ENCODE data around the gene MYO15A.

MYO15A gene, protein sequence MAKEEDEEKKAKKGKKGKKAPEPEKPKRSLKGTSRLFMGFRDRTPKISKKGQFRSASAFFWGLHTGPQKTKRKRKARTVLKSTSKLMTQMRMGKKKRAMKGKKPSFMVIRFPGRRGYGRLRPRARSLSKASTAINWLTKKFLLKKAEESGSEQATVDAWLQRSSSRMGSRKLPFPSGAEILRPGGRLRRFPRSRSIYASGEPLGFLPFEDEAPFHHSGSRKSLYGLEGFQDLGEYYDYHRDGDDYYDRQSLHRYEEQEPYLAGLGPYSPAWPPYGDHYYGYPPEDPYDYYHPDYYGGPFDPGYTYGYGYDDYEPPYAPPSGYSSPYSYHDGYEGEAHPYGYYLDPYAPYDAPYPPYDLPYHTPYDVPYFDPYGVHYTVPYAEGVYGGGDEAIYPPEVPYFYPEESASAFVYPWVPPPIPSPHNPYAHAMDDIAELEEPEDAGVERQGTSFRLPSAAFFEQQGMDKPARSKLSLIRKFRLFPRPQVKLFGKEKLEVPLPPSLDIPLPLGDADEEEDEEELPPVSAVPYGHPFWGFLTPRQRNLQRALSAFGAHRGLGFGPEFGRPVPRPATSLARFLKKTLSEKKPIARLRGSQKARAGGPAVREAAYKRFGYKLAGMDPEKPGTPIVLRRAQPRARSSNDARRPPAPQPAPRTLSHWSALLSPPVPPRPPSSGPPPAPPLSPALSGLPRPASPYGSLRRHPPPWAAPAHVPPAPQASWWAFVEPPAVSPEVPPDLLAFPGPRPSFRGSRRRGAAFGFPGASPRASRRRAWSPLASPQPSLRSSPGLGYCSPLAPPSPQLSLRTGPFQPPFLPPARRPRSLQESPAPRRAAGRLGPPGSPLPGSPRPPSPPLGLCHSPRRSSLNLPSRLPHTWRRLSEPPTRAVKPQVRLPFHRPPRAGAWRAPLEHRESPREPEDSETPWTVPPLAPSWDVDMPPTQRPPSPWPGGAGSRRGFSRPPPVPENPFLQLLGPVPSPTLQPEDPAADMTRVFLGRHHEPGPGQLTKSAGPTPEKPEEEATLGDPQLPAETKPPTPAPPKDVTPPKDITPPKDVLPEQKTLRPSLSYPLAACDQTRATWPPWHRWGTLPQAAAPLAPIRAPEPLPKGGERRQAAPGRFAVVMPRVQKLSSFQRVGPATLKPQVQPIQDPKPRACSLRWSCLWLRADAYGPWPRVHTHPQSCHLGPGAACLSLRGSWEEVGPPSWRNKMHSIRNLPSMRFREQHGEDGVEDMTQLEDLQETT (N-terminal part only)

DNA sequence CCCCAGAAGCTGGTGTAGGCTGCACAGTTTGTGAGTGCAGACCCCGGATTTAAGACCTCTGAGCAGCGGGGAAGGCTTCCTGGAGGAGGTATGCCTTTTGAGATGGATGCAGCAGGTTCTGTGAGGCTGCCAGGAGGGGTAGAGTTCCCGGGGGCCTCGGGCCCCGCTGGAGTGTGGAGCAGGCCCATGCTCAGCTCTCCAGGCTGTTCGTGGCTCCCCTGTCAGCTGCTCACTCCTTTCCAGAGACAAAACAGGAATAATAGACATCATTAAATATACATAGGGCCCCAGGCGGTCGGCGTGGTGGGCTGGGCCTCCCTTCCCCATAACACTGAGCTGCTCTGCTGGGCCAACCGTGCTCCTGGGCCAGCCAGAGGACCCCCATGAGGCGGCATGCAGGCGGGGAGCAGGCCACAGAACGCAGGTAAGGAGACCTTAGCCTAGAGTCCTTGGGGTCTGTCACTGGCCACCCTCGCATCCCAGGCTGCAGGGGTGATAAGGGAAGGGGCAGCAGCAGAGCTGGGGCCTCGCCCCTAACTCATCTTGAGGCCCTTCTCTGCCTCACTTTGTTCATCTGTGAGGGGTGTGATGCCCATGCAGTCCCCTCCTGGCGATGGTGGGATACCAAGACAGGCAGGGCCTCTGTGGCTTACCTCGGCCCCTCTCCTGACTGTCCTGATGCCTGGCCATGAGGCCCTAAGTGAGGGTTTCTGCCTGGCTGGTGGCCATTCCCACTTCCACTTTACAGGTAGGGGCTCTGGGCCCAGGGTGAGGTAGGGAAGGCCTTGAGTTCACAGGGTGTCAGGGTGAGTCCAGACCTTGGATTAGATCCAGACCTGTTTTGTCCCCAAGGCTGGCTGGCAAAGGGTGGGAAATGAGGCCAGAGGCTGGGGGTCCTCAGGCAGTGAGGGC lies at the start of gene MYO15A:
Gene MYO15A, plus strand, starts transcription at position 356 of the 912 bp plus-strand sequence. CDS start 10,045 bp downstream, outside the sequence.
- no peak for DNase-seq

DNA sequence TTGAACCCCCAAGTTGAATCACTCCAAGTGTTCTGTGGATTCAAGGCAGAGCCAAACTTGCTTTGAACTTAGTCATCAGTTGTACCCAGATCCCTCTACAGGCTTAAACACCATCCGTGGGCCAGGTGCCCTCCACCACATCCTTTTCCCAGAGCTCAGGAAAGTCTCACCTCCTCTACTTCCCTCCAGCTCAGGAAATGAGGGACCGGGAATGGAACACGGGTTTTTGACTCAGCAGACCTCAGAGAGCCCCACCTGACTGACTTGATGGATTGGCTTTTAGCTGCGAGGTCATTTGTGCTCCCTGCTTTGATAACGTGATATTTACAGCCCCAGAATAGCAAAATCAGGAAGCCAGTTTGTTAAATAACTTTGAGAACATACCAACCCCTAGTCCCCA lies 49.3 kb upstream of the MYO15A start:
- no peak for DNase-seq

DNA sequence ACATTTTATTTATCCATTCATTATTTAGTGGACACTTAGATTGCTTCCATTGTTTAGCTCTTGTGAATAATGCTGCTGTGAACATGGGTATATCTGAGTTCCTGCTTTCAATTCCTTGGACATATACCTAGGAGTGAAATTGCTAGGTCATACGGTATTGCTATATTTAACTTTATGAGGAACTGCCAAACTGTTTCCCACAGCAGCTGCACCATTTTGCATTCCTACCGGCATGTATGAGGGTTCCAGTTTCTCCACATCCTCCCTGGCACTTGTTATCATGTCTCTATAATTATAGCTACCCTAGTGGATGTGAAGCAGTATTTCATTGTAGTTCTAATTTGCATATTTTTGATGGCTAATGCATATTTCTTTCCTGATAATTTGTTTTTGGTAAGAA lies 44.5 kb upstream of the MYO15A start:
- DNase-seq: no peak

DNA sequence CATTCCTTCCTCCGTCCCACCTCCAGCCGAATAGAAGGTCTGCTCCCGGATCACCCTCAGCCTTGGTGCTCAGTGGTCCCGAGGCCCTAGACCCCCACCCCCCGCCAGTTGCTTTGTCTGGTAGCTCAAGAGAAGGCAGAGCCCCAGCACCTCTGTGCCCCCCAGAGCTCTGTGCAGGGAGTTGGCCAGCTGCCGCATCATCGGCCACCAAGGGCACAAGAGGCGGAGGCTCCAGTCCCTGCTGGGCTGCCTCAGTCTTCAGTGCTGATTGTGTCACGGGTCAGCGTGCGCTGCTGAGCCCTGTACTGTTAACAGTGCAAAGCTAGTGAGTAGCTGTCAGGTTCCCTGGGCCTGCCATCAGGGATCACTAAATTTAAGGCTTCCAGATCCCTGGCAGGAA lies 43.0 kb upstream of the MYO15A start:
- DNase-seq: no peak

DNA sequence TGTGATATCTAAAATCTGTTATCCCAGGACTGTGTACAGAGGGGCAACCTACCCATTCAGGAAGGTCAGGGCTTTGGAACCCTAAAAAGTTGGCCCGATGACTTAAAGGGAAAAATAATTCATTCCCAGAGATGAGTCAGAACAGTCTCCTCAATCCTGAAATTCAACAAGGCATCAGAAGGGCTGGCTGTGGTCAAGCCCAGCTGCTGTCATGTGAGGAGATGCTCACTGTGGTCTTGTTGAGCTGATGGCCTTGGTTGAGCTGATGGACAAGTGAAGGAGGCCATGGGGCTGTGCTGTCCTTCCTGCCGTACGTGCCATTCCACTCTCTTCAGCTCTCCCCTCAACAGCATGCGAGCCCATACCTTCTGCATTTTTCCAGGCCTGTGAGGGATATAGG lies 41.7 kb upstream of the MYO15A start:
- DNase-seq: no peak

DNA sequence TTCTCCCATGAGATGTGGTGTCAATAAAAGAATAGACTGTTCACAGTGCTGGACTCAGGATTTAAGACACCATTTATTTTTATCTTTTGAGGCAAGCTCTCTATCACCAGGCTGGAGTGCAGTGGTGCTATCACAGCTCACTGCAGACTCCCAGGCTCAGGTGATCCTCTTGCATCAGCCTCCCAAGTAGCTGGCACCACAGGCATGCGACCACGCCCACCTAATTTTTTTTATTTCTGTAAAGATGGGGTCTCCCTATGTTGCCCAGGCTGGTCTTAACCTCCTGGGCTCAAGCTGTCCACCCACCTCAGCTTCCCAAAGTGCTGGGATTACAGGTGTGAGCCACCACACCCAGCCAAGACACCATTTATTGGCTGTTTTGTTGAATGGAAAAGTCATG lies 39.5 kb upstream of the MYO15A start:
- DNase-seq: no peak

DNA sequence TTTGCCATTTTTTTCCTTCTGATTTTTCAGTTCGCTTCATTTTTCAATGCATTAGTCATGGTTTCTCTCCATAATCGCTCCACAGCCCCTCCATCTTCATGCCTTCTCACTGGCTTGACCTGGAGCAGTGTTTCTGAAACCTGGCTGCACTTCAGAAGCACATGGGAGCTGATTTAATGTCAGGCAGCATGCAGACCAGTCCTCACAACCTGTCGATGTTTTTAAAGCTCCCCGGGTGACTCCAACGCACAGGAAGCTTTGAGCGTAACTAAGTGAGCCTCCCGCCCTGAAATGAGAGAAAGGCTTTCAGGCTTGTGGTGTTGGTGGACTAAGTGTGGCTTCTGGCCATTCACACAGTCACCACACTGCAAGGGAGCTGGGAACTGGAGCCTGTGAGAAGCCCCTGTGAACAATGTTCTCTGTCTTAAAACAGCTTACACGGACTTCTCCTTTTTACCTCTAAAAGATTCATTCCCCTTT lies 37.7 kb upstream of the MYO15A start:
- peak; percentile 16 for DNase-seq

DNA sequence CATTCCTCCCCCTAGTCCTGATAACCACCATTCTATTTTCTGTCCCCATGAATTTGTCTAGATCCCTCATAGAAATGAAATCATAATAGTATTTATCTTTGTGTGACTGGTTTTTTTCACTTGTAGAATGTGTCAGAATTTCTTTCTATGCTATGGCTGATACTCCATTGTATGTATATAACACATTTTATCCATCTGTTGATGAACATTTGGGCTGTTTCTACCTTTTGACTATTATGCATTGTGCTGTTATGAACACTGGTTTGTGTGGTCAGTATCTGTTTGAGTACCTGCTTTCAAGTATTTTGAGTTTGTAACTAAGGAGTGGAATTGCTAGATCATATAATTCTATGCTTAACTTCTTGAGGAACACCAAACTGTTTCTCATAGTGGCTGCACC lies 36.8 kb upstream of the MYO15A start:
- no peak for DNase-seq

DNA sequence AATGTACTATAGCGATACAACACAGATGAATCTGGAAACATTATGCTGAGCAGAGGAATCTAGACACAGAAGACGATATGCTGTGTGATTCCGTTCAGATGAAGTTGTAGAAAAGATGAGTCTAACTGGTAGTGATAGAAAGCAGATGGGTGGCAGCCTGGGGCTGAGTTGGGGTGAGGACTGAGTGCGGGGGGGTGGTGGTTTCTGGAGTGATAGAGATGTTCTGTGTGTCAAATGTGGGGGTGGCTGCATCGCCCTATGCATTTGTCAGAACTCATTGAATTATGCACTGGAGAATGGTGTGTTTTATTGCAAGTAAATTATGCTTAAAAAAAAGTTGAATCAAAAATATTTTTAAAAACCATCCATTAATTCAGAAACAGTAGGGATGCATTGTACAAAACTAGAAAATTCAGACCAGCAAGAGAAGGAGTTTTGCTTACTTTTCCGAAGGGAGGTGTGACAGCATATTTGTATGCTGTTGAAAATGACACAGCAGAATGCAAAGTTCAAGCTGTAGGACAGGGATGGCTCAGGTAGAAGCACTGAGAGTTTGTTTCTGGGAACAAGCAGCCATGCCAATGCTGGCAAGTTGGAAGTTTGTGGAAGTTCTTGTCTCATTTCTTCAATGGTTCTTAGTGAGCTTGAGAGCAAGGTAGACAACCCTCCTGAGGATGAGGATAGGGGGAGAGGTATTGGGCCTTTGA lies 33.8 kb upstream of the MYO15A start:
- no peak for DNase-seq

DNA sequence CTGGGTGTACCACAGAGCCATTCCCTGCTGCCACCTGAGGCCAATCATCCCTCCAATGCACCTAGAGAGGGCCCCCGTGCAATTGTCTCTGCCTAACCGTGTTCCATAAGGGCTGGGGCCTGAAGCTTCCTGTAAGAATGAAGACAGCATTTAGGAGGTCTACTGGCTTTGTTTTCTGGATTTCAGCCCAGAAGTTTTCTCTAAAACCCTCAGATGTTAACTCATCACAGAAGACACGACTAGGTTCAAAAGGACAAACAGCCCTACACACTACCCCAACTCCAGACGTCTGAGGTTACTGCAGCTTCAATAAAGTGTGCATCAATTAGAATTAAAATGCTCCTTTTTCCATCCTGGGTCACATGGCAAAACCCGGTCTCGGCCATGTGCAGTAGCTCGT lies 31.6 kb upstream of the MYO15A start:
- no peak for DNase-seq

DNA sequence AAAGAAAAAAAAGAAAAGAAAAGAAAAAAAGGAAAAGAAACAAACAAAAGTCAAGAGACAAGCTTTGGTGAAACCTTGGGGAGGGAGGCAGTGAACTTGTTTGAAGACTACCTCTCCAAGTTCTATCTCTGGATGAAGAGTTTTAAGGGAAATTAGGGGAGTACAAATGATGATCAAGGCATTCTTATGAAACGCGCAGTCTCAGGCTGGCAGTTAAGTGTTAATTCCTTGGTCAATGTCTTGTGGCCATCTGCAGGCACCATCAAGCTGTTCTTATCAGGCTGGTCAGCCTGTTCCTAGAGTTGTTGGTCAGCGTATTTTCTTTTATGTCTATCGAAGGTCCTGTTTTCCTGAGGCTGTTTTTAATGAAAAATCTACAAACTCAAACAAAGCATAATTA lies 29.0 kb upstream of the MYO15A start:
- no peak for DNase-seq

DNA sequence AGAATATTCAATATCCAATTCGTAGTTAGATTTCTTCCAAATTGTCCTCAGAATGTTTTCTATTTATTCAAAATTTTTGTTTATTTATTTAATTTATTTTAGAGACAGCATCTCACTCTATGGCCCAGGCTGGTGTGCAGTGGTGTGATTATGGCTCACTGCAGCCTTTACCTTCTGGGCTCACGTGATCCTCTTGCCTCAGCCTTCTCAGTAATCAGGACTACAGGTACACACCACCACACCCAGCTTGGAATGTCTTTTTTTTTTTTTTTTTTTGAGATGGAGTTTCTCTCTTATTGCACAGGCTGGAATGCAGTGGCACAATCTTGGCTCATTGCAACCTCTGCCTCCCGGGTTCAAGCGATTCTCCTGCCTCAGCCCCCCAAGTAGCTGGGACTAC lies 24.3 kb upstream of the MYO15A start:
- no peak for DNase-seq

DNA sequence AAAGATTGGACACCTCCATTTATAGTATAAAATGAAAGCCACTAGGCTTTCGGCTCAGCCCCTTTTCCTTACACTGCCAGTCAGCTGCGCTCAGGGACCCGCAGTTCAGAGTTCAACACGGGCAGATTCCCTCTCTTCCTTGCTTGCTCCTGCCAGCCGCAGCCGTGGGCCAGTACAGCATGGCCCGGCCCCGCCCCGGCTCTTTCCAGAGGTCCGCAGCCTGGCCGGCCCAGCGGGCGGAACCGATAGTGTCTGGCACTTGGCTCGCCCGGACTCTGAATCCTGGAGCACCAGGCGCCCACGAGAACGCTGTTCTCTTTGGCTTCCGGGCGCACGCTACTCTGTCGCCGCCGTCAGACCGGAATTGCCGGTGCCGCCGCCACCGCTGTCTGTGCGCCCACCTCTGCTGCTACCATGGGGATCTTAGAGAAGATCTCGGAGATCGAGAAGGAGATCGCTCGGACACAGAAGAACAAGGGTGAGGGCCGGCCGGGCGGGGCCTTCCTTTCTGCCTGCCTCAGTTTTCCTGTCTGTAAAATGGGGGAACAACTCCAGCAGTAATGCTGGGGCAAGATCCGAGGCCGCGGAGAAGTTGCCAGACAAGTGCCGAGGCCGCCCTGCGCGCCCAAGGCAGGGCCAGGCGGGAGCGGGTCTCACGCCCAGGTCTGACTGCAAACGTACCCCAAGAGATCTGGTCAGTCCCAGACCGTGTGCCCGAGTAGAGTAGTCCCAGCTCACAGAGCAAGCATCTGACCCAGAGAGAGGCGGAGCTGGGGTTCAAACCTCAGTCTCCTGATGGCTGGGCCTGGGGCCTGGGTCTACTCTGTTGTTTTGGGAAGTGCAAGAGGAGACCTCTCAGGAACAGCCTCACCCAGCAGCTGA lies 20.7 kb upstream of the MYO15A start, which contains the start of gene DRG2:
Gene DRG2, plus strand, starts transcription at position 339 of the 882 bp plus-strand sequence. Its CDS starts 76 bp downstream, at position 415.
- DNase-seq: peak; percentile 80

DNA sequence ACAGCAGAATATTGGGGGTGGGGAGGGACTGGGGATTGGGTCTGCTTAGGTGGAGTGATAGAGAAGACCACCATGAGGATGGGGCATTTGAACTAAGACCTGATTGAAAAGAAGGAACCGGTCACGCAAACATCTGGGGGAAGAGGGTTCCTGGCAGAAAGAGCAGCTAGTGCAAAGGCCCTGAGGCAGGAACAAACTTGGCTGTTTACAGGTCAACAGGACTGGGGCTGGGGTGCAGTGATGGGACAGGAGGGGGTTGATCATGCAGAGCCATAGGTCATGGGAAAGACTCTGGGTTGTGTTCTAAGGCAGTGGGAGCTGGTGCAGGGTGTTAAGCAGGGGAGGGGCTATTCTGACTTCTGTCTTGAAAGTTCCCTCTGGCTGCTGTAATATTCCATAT lies 18.9 kb upstream of the MYO15A start:
- DNase-seq: no peak

DNA sequence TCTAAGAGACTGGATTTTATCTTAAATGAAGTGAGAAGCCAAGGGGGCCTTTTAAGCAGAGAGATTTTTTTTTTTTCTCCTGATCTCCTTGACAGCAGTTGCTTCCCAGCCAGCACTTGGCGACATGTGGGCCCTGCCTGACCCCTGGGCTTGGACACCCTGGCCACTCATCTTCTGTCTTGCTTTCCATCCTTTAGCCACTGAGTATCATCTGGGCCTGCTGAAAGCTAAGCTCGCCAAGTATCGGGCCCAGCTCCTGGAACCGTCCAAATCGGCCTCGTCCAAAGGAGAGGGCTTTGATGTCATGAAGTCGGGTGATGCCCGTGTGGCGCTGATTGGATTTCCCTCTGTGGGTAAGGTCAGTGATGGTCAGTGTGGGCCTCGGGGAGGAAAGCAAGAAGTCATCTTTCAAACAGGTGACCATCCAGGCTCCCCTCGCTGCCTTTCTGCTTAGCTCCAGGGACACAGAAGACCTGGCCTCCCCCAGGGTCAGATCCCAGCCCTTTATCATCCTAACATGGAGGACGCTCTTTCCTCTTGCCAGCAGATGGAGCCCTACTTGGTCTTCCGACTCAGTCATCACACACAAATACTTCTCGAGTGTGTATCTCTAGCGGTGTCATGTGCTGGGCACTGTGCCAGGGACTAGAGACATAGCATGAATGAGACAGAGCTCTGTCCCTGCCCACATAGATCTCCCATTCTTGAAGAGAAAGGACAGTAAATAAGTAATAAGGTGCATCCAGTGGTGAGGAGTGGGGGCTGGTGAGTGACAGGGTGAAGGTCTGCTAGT lies 14.7 kb upstream of the MYO15A start:
- DNase-seq: no peak

DNA sequence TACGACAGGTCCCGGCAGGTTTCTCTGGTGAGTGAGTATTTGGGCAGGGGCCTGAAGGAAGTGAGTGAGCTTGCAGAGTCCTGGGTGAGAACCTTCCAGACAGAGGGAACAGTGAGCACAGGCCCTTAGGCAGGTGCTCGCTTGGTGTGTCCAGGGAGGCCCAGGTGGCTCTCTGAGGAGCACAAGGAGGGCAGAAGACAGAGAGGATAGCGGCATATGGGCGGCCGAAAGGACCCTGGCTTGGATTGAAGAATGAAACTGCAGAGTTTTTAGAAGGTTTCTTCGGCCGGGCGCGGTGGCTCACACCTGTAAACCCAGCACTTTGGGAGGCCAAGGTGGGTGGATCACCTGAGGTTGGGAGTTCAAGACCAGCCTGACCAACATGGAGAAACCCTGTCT lies 14.1 kb upstream of the MYO15A start:
- DNase-seq: no peak

DNA sequence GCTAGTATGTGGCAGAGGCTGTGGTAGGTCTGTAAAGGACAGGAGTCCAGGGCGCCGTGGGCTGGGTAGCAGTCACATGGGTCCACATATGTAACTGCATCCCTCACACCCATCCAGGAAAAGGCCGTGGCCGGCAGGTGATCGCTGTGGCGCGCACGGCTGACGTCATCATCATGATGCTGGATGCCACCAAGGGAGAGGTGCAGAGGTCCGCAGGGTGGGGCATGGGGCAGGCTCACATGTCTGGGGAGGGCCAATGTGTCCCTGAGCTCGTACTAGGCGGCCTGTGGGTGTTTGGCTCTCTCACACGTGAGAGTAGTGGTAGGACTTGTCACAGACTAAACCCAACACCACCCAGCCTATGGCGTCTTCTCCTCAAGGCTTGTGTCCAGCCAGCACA lies 9.0 kb upstream of the MYO15A start:
- no peak for DNase-seq

DNA sequence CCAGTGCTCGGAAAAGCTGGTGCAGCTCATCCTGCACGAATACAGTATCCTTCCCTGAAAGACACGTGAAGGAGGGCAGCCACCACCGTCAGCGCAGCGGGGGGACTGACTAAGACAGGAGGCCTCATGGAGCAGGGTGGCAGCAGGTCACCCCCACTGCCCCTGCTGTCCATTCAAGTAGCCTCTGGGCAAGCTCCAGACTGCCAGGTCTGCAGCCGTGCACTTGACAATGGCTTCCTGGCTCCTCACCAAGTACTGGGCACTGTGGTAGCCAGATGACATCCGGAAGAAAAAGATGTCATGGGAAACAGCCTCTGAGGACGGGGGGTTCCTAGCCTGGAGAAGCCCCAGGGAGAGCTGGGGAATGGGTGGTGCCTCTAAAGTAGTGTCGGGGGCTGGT lies 7.9 kb upstream of the MYO15A start:
- DNase-seq: no peak

DNA sequence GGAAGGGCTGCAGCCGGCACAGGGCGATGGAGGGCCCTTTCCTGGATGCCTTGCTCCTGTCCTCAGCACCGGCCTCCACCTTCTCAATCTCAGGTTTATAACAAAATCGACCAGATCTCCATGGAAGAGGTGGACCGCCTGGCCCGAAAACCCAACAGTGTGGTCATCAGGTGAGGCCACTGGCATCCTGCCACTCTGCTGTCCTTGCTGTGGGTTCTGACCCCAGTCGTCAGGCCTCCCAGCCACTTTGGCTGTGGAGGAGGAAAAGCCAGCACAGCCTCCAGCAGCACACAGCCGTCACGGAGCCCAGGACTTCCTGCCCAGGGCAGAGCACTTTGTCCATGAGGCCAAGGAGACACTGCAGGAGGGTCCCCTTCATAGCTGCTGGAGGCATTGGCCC lies 6.7 kb upstream of the MYO15A start:
- no peak for DNase-seq
